AG04450 (cell line): ENCODE data around the gene VPS8. TPM values are rescaled to one million over a fixed set of nuclear protein-coding genes. Genes with fewer than 3 reads are reported as not detected.

ENCODE experiments used
- CTCF ChIA-PET: fragments of 300-600, 350-600 bp; formaldehyde crosslinking; extraction: SDS; loops from one replicate; lab custom pipeline; 2022; ENCODE audit warnings: antibody characterized with exemption, inconsistent platforms; lab: Charles Lee
- POLR2A ChIA-PET: fragments of 350-600 bp; formaldehyde crosslinking; extraction: SDS; loops from one replicate; lab custom pipeline; 2021; ENCODE audit warnings: antibody characterized with exemption, inconsistent platforms; lab: Yijun Ruan, JAX
- DNase-seq: peaks from one replicate; pipeline ENCODE4 v3.0.0-alpha.2; 2011; ENCODE audit warnings: low read depth, low spot score
- H3K27ac ChIP-seq: one replicate; pipeline ENCODE4 v1.5.1; 2012; ENCODE audit warnings: low read depth, low read length, control low read depth
- H3K27me3 ChIP-seq: one replicate; pipeline ENCODE4 v1.6.0; 2012; ENCODE audit warnings: low read length; ENCODE audit not compliant: control insufficient read depth, insufficient read depth
- H3K4me3 ChIP-seq: 2 replicates; pipeline ENCODE4 v1.5.1; 2011; ENCODE audit warnings: mild to moderate bottlenecking, low read depth, low read length, control low read depth
- H3K9me3 ChIP-seq: 2 replicates; pipeline ENCODE4 v1.5.1; 2012; ENCODE audit warnings: low read length; ENCODE audit not compliant: control insufficient read depth, insufficient read depth
- CTCF ChIP-seq: IDR thresholded peaks from 2 replicates; pipeline ENCODE4 v1.5.1; 2011; ENCODE audit warnings: low read depth, low read length, control low read depth, inconsistent platforms
- polyA plus RNA-seq: library from polyadenylated mRNA; depleted of rRNA; stranded (reverse); fragments of >200 nt; gene quantifications from 2 replicates; pipeline ENCODE4 v1.2.3, GENCODE V29; 2011

VPS8 gene
- polyA plus RNA-seq, 1 experiment, result 40.6 TPM

- ChIA-PET CTCF (interaction anchor here (0.7 to 1.4 kb wide), 3 partner anchors 10 to 166 kb away, joined by 3 to 9 read pairs (median 4); no protein-coding TSS in a partner anchor), POLR2A (no interaction called here)
- DNase-seq, result no peak
- Histone ChIP-seq H3K4me3 (no peak overlapping the region), H3K27me3 (no peaks in the 10 kb centered on the region), H3K9me3 (no peaks in the 10 kb centered on the region), H3K27ac (no peak overlapping the region)
- no peak for TF ChIP-seq CTCF
Measured at GRCh38 chr3:184885112-184885511, 73.1 kb downstream of the VPS8 start.

- ChIA-PET POLR2A (interaction anchor here (0.7 kb wide), 1 partner anchor 8 kb away, joined by 7 read pairs; no protein-coding TSS in a partner anchor), CTCF (no interaction called here)
- Histone ChIP-seq H3K9me3 (no peaks in the 10 kb centered on the region), H3K27me3 (no peaks in the 10 kb centered on the region), H3K4me3 (no peak overlapping the region), H3K27ac (no peak overlapping the region)
- TF ChIP-seq CTCF, result no peak
- DNase-seq, result no peak
Measured at GRCh38 chr3:184887574-184887973, 75.6 kb downstream of the VPS8 start.

GRCh38 chr3:184889312-184889904 lies 77.4 kb downstream of the VPS8 start:
- no peak for TF ChIP-seq CTCF
- ChIA-PET CTCF (no interaction called here), POLR2A (no interaction called here)

GRCh38 chr3:184894051-184894450 lies 82.1 kb downstream of the VPS8 start:
- no peaks in the 10 kb centered on the region for H3K27me3 ChIP-seq
- no peak overlapping the region for H3K27ac ChIP-seq
- ChIA-PET CTCF (no interaction called here), POLR2A (no interaction called here)
- no peak overlapping the region for H3K4me3 ChIP-seq
- TF ChIP-seq CTCF, result no peak
- DNase-seq, result no peak
- H3K9me3 ChIP-seq, result no peaks in the 10 kb centered on the region

More at GRCh38 chr3:184889312-184889904, 77.4 kb downstream of the VPS8 start:
- no peak for DNase-seq
- H3K27me3 ChIP-seq, result no peaks in the 10 kb centered on the region
- no peak overlapping the region for H3K27ac ChIP-seq
- H3K9me3 ChIP-seq, result no peaks in the 10 kb centered on the region
- H3K4me3 ChIP-seq, result no peak overlapping the region

- Histone ChIP-seq H3K27me3 (no peaks in the 10 kb centered on the region), H3K27ac (no peak overlapping the region), H3K9me3 (no peaks in the 10 kb centered on the region), H3K4me3 (no peak overlapping the region)
- CTCF ChIA-PET, result no interaction called here
- POLR2A ChIA-PET, result interaction anchor here (0.6 kb wide), 1 partner anchor 7 kb away, joined by 7 read pairs; no protein-coding TSS in a partner anchor
- no peak for TF ChIP-seq CTCF
- DNase-seq, result no peak
Measured at GRCh38 chr3:184895350-184895749, 83.4 kb downstream of the VPS8 start.
